SK-N-MC (cell line): Measurements from ENCODE around the gene AGBL1.

Experiments
- EZH2 ChIP-seq: fragments of 200-600 bp; sonication (generic); IDR thresholded peaks from one replicate; pipeline ENCODE4 v1.6.1; 2017; ENCODE audit warnings: antibody characterized with exemption
- FOXP2 ChIP-seq: optimal IDR thresholded peaks from 2 replicates; pipeline ENCODE3; 2011; ENCODE audit warnings: mild to moderate bottlenecking, moderate library complexity; ENCODE audit not compliant: insufficient read depth; ENCODE audit errors: extremely low read length, control extremely low read depth
- POLR2AphosphoS5 ChIP-seq: IDR thresholded peaks from 2 replicates; pipeline ENCODE4 v1.6.1; 2012; ENCODE audit warnings: mild to moderate bottlenecking, low read depth, low read length, borderline replicate concordance

GRCh38 chr15:86573476-86573875, 493.8 kb downstream of the AGBL1 start:
- TF ChIP-seq POLR2AphosphoS5 (no peak), EZH2 (no peak), FOXP2 (no peak)
